A549 (cell line): Measurements from ENCODE around the gene TENM3.

Source experiments
- BHLHE40 ChIP-seq: IDR thresholded peaks from 2 replicates; pipeline ENCODE4 v1.6.1; 2012; ENCODE audit warnings: low read depth, low read length, inconsistent platforms
- CTCF ChIP-seq: fragments of >200 bp; sonication (Bioruptor Twin); formaldehyde crosslinking; IDR thresholded peaks from 3 replicates; pipeline ENCODE4 v1.5.1; 2016
- MAX ChIP-seq: IDR thresholded peaks from 2 replicates; pipeline ENCODE4 v1.6.1; 2012
- MAZ ChIP-seq: fragments of 150-350 bp; IDR thresholded peaks from 2 replicates; pipeline ENCODE4 v1.6.1; 2014; ENCODE audit warnings: antibody characterized with exemption, low read depth, low read length, borderline replicate concordance
- NFE2L2 ChIP-seq: fragments of 150-350 bp; conservative IDR thresholded peaks from 2 replicates; pipeline ENCODE4 v1.6.1; 2014; ENCODE audit warnings: low read length
- POLR2A ChIP-seq: IDR thresholded peaks from 2 replicates; pipeline ENCODE4 v1.6.1; 2012; ENCODE audit warnings: mild to moderate bottlenecking, low read length

GRCh38 chr4:182540496-182540895, 297.3 kb downstream of the TENM3 start:
- TF ChIP-seq CTCF (no peak), NFE2L2 (no peak), MAX (no peak), BHLHE40 (no peak), MAZ (no peak), POLR2A (no peak)
